DMS79 (cell line): ENCODE results near the gene SYNJ2.

Source experiments
- DNase-seq: peaks from one replicate; lab custom pipeline; 2025; lab: John Stamatoyannopoulos, UW

The SYNJ2 gene

GRCh38 chr6:158057213-158057987 is 75.7 kb downstream of the SYNJ2 start:
- no peak for DNase-seq

- no peak for DNase-seq
Measured at GRCh38 chr6:158058171-158058651, 76.5 kb downstream of the SYNJ2 start.

GRCh38 chr6:158059108-158059507 is 77.4 kb downstream of the SYNJ2 start:
- DNase-seq, result no peak

- DNase-seq, result peak; percentile 88
Measured at GRCh38 chr6:158060455-158061360, 79.0 kb downstream of the SYNJ2 start.

GRCh38 chr6:158061361-158061708 is 79.7 kb downstream of the SYNJ2 start:
- DNase-seq, result peak; percentile 93

GRCh38 chr6:158061709-158062461 is 80.2 kb downstream of the SYNJ2 start:
- DNase-seq, result peak; percentile 79

- DNase-seq, result no peak
Measured at GRCh38 chr6:158063736-158064135, 82.1 kb downstream of the SYNJ2 start.

- peak; percentile 35 for DNase-seq
Measured at GRCh38 chr6:158064725-158065251, 83.1 kb downstream of the SYNJ2 start.

GRCh38 chr6:158066136-158066781 is 84.6 kb downstream of the SYNJ2 start:
- DNase-seq, result no peak

- no peak for DNase-seq
Measured at GRCh38 chr6:158067436-158068015, 85.9 kb downstream of the SYNJ2 start.

- no peak for DNase-seq
Measured at GRCh38 chr6:158068156-158068892, 86.7 kb downstream of the SYNJ2 start.

GRCh38 chr6:158068893-158069799 is 87.5 kb downstream of the SYNJ2 start:
- peak; percentile 73 for DNase-seq

- DNase-seq, result no peak
Measured at GRCh38 chr6:158069800-158070195, 88.1 kb downstream of the SYNJ2 start.

GRCh38 chr6:158070513-158070912 is 88.8 kb downstream of the SYNJ2 start:
- DNase-seq, result no peak

GRCh38 chr6:158071121-158072082 is 89.7 kb downstream of the SYNJ2 start:
- DNase-seq, result no peak

GRCh38 chr6:158072083-158072721 is 90.5 kb downstream of the SYNJ2 start:
- no peak for DNase-seq

- DNase-seq, result no peak
Measured at GRCh38 chr6:158073776-158074175, 92.1 kb downstream of the SYNJ2 start.

- no peak for DNase-seq
Measured at GRCh38 chr6:158076548-158076947, 94.9 kb downstream of the SYNJ2 start.
